GM18858 (cell line): ENCODE data around the gene INAFM2.

Source experiments
- ATAC-seq: cut with Tn5 transposase; IDR thresholded peaks from one replicate; pipeline ENCODE4 v1.9.1; 2021; ENCODE audit not compliant: unreplicated experiment

INAFM2 gene

GRCh38 chr15:40305281-40305680 lies 18.2 kb upstream of the INAFM2 start:
- ATAC-seq, result no peak

GRCh38 chr15:40306371-40306770 lies 17.1 kb upstream of the INAFM2 start:
- no peak for ATAC-seq

GRCh38 chr15:40306908-40307307 lies 16.6 kb upstream of the INAFM2 start:
- ATAC-seq, result no peak

DNA sequence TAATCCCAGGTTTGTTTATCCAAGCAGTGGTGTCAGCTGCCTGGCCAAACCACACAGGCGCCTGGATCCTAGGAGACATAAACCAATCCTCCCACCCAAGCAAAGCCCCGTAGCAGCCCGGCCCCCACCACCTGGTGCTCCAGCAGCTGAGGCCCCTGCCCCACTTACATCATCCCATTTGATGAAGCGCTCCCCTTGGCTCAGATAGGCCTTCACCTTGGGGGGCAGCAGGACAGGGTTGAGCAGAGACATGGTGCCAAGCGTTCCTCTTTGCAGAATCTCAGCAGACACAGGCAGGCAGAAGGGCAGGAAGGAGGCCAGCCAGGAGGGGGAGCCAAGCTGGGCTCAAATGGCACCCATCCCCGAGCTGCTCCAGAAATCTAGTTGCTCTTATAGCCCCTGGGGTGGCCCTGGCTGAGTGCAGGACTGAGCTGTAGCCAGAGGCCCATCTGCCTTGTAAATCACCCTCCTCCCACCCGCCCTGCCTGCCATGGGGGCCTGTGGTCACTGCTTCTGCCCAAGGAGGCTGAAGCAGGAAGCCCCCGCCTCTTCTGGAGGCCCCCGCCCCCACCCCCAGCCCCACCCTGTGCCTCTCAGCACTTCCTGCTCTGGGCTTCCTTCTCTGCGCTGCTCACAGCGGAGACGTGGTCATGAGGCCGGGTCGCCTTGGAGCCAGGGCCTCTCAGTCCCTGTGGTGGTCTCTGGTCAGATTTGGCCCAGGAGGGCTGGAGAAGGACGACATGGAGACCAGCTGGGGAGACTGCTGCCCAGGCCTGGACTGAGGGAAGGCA lies 15.9 kb upstream of the INAFM2 start, which contains the start of gene PLCB2:
Gene PLCB2 (minus strand): TSS at position 515 of the 791 bp plus-strand sequence. CDS start 263 bp downstream, at position 252.
- no peak for ATAC-seq

GRCh38 chr15:40309344-40309862 lies 14.1 kb upstream of the INAFM2 start:
- ATAC-seq, result no peak

- no peak for ATAC-seq
Measured at GRCh38 chr15:40310001-40310959, 13.2 kb upstream of the INAFM2 start.

GRCh38 chr15:40310993-40311392 lies 12.5 kb upstream of the INAFM2 start:
- no peak for ATAC-seq

GRCh38 chr15:40312370-40313158 lies 10.9 kb upstream of the INAFM2 start:
- no peak for ATAC-seq

- no peak for ATAC-seq
Measured at GRCh38 chr15:40313531-40314398, 9.7 kb upstream of the INAFM2 start.

GRCh38 chr15:40314723-40315276 lies 8.7 kb upstream of the INAFM2 start:
- ATAC-seq, result no peak

- ATAC-seq, result no peak
Measured at GRCh38 chr15:40316931-40317330, 6.6 kb upstream of the INAFM2 start.

DNA sequence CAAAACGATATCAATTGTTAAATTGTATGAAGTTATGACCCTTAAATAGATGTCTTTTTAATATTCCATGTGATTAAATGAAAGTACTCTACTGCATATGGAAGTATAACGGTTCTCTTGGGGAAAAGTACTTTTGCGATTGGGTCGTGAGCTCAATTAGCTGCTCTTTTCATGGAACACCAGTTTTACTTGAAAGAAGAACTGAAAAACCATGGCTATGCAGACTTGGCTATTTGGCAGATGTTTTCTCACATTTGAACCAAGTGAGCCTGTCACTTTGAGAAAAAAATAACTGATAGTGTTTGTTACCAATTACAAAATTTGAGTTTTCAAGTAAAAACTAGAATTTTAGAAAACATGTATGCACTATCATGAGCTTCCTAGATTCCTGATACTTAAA lies 5.9 kb upstream of the INAFM2 start:
- ATAC-seq, result no peak

DNA sequence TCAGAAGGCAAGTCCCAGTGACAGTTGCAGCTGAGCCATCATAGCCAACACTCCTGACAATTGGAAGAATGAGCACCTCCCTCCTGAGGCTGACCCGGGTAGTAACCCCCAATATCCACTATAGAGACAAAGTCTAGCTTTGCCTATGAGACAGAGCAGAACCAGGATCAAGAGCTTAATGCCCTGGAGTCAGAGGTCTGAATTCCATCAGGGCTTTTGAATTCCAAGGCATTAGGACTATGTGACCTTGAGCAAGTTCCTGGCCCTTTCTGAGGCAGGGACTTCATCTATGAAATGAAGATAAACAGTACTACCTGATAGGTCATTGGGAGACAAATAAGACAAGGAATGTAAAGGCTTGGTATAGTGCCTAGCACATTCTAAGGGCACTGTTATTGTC lies 3.1 kb upstream of the INAFM2 start:
- ATAC-seq, result no peak

DNA sequence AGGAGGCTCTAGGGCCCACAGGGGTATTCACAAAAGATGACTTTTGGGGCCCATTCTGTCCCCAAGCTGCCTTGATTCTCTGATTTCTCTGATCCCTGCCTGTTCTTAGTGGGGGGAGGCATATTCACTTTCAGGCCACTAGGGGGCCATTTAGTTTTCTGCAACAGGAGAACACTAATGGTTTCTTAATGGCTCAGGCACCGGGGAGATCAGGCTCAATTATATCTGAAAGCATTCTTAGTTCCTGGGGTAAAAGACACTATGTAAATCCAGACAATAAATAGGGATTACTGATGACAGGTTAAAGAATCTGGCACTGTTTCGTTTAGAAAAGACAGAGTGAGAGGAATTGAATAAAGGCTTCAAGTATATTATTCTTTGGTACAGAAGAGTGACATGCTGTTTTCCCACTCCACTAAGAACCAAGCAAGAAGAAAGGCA lies 2.5 kb upstream of the INAFM2 start:
- ATAC-seq, result no peak

DNA sequence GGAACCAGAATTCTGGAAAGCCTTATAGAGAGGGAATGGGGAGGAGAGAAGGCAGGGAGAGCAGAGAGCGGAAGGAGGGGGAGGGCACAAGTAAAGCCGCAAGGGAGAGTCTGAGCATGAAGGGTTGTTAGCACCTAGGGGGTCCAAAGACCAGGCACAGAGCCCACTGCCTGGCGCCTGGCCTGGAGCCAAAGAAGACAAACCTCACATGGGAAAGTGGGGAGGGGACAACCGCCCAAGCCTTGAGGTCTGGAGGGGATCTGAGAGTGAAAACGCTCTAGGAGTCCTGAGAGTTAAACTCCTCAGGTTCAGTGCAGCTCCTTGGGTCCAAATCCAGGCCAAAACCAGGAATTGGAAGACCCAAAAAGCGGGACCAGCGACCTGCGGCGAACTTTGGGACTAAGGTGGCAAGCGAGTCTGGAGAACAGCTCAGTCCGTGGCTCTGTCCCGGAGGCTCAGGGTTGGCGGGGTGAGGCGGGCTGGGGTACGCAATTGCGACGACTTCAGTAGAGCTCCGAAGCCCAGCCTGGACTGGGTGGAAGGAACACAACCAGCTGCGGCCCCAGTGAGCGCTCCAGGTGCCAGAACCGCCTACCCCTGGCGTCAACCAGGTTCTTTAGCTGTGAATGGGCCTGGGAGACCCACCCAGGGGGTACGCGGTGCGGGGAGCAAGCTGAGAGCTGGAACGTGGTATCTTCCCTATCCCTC lies 807 bp upstream of the INAFM2 start:
- ATAC-seq, result no peak

DNA sequence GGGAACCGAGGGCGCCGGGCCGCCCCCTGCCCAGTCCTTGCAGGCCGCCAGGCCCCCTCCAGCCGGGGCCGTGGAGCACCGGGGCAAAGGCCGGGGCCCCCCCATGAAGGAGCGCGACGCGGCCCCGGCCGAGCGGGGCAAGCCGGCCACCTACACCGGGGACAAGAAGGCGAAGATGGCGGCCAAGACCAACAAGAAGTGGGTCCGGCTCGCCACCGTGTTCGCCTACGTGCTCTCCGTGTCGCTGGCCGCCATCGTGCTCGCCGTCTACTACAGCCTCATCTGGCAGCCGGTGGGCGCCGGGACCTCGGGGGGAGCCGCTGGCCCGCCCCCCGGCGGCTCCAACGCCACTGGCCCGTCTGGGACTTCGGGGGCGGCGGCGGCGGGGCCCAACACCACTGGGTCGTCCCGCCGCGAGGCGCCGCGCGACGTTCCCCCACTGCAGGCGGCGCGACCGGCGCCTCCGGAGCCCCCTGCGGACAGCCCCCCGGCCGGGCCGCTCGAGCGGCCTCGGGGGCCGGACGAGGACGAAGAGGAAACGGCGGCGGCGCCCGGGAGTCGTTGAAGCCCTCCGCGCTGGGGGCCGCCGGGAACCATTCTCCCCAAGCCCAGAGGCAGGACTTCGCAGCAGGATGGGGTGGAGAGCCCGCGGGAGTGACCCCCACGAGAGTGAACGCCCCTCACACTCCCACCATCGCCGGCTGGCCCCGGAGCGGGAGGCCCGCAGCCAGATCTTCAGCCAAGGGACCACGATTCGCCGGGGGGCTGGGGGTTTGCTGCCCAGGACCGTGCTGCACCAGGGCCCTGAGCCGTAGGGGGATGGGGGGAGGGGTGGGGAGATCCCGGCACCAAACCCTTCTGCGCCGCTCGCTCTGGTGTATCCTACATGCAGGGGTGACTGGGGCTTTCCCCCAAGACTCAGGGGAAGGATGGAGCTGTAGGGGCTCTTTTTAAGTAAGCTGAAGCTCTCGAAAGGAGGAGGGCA lies 753 bp downstream of the INAFM2 start:
- ATAC-seq, result no peak

- ATAC-seq, result no peak
Measured at GRCh38 chr15:40325188-40325587, 1.7 kb downstream of the INAFM2 start.

DNA sequence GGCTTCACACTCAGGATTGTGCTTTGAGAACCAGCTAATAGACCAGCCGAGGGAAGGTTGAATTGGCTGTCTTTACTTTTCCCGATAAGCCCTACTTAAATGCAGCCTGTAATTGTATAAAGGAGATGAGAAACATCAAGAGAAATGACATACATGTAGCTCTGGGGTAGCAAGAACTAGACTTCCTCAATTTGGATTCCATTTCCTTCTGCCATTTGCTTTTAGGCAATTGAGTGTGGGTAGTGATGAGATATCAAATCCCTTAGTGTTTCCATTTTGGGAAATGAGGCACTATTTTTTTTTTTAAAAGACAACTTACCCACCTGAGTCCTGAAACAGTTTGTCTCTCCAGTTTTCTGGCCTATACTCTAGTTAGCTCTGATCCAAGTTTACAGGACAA lies 2.2 kb downstream of the INAFM2 start:
- no peak for ATAC-seq
